GM12878 (cell line): ENCODE results near the gene WBP2NL.

ENCODE experiments used
- BRCA1 ChIP-seq: IDR thresholded peaks from 2 replicates; pipeline ENCODE4 v1.6.1; 2011; ENCODE audit warnings: low read depth, low read length, improper control_type of control experiment
- CEBPB ChIP-seq, 2 experiments: fragments of 150-350 bp in 1 of 2; IDR thresholded peaks; 2 replicates each; pipeline ENCODE4 v1.6.1; 2012 to 2014; ENCODE audit warnings: low read depth in 2 of 2, low read length in 2 of 2, borderline replicate concordance in 1 of 2, inconsistent platforms in 1 of 2
- ESRRA ChIP-seq: IDR thresholded peaks from 2 replicates; pipeline ENCODE4 v1.6.1; 2012; ENCODE audit warnings: mild to moderate bottlenecking, low read length, improper control_type of control experiment
- GABPA ChIP-seq: IDR thresholded peaks from 2 replicates; pipeline ENCODE4 v1.6.1; 2014; ENCODE audit warnings: antibody characterized with exemption, low read depth, mild to moderate bottlenecking, inconsistent platforms
- MTA3 ChIP-seq: IDR thresholded peaks from 2 replicates; pipeline ENCODE4 v1.6.1; 2012; ENCODE audit warnings: low read length, inconsistent platforms, borderline replicate concordance
- NBN ChIP-seq: fragments of 450-650 bp; IDR thresholded peaks from 2 replicates; pipeline ENCODE4 v1.6.1; 2016
- NFXL1 ChIP-seq: fragments of 450-650 bp; IDR thresholded peaks from 2 replicates; pipeline ENCODE4 v1.6.1; 2017; ENCODE audit warnings: antibody characterized with exemption, mild to moderate bottlenecking, borderline replicate concordance
- PML ChIP-seq: IDR thresholded peaks from 2 replicates; pipeline ENCODE4 v1.6.1; 2012; ENCODE audit warnings: low read length, inconsistent platforms
- POLR2A ChIP-seq: IDR thresholded peaks from 2 replicates; pipeline ENCODE4 v1.6.1; 2011; ENCODE audit warnings: low read depth, mild to moderate bottlenecking, low read length
- YY1 ChIP-seq: IDR thresholded peaks from 2 replicates; pipeline ENCODE4 v1.6.1; 2011; ENCODE audit warnings: low read depth, mild to moderate bottlenecking, low read length
- TF ChIP-seq, protein P1 (sequence below), 3 experiments: IDR thresholded peaks in 2 of 3; conservative IDR thresholded peaks in 1 of 3; 2 replicates each; pipeline ENCODE4 v1.5.1; 2011; ENCODE audit warnings: low read depth in 3 of 3, low read length in 3 of 3, mild to moderate bottlenecking in 3 of 3, control low read depth in 2 of 3, moderate library complexity in 2 of 3, inconsistent platforms in 1 of 3, mixed read lengths in 1 of 3; ENCODE audit not compliant: control insufficient read depth in 2 of 3, insufficient read depth in 1 of 3; ENCODE audit errors: extremely low read depth in 1 of 3
- TF ChIP-seq, protein P2 (sequence below): fragments of 450-650 bp; IDR thresholded peaks from 2 replicates; pipeline ENCODE4 v1.6.1; 2018; ENCODE audit warnings: mild to moderate bottlenecking, low read depth, moderate library complexity; ENCODE audit not compliant: partially characterized antibody
- TF ChIP-seq, protein P3 (sequence below): fragments of 450-650 bp; IDR thresholded peaks from 2 replicates; pipeline ENCODE4 v1.6.1; 2017; ENCODE audit warnings: mild to moderate bottlenecking, low read depth, inconsistent platforms; ENCODE audit not compliant: poor library complexity, severe bottlenecking

DNA sequence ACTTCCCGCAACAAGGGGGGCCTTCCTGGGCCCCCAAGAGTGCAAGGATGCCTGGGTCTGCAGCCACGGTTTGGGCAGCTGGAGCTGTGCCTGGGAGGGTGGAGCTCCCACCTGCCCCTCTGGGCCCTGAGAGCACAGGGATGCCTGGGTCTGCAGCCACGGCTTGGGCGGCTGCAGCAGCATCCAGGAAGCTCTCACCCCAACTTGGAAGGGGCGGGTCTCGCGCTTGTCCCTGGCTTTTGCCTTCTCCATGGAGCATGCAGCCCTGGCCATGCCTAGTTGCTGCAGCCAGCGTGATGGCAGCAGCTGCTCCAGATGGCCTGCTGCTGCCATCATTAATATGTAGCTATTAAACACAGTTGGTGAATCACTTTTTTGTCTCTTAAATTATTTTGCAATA is 36.7 kb downstream of the WBP2NL start:
- TF ChIP-seq BRCA1, result no peak
- no peak for TF ChIP-seq POLR2A
- no peak for TF ChIP-seq YY1
- no peak for TF ChIP-seq NFXL1
- TF ChIP-seq, protein P1, sequence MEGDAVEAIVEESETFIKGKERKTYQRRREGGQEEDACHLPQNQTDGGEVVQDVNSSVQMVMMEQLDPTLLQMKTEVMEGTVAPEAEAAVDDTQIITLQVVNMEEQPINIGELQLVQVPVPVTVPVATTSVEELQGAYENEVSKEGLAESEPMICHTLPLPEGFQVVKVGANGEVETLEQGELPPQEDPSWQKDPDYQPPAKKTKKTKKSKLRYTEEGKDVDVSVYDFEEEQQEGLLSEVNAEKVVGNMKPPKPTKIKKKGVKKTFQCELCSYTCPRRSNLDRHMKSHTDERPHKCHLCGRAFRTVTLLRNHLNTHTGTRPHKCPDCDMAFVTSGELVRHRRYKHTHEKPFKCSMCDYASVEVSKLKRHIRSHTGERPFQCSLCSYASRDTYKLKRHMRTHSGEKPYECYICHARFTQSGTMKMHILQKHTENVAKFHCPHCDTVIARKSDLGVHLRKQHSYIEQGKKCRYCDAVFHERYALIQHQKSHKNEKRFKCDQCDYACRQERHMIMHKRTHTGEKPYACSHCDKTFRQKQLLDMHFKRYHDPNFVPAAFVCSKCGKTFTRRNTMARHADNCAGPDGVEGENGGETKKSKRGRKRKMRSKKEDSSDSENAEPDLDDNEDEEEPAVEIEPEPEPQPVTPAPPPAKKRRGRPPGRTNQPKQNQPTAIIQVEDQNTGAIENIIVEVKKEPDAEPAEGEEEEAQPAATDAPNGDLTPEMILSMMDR (IDR thresholded peaks at IDR 0.05 in 2 of 3, conservative IDR thresholded peaks at IDR 0.05 in 1 of 3; ENCODE audit: control insufficient read depth in 2 of 3, extremely low read depth in 1 of 3, insufficient read depth in 1 of 3, low read depth in 3 of 3, low read length in 3 of 3), result no peak
- TF ChIP-seq CEBPB (IDR thresholded peaks at IDR 0.05; ENCODE audit: borderline replicate concordance in 1 of 2, low read depth in 2 of 2, low read length in 2 of 2), result no peak
- no peak for TF ChIP-seq GABPA
- TF ChIP-seq, protein P2, sequence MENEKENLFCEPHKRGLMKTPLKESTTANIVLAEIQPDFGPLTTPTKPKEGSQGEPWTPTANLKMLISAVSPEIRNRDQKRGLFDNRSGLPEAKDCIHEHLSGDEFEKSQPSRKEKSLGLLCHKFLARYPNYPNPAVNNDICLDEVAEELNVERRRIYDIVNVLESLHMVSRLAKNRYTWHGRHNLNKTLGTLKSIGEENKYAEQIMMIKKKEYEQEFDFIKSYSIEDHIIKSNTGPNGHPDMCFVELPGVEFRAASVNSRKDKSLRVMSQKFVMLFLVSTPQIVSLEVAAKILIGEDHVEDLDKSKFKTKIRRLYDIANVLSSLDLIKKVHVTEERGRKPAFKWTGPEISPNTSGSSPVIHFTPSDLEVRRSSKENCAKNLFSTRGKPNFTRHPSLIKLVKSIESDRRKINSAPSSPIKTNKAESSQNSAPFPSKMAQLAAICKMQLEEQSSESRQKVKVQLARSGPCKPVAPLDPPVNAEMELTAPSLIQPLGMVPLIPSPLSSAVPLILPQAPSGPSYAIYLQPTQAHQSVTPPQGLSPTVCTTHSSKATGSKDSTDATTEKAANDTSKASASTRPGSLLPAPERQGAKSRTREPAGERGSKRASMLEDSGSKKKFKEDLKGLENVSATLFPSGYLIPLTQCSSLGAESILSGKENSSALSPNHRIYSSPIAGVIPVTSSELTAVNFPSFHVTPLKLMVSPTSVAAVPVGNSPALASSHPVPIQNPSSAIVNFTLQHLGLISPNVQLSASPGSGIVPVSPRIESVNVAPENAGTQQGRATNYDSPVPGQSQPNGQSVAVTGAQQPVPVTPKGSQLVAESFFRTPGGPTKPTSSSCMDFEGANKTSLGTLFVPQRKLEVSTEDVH, result no peak
- TF ChIP-seq, protein P3, sequence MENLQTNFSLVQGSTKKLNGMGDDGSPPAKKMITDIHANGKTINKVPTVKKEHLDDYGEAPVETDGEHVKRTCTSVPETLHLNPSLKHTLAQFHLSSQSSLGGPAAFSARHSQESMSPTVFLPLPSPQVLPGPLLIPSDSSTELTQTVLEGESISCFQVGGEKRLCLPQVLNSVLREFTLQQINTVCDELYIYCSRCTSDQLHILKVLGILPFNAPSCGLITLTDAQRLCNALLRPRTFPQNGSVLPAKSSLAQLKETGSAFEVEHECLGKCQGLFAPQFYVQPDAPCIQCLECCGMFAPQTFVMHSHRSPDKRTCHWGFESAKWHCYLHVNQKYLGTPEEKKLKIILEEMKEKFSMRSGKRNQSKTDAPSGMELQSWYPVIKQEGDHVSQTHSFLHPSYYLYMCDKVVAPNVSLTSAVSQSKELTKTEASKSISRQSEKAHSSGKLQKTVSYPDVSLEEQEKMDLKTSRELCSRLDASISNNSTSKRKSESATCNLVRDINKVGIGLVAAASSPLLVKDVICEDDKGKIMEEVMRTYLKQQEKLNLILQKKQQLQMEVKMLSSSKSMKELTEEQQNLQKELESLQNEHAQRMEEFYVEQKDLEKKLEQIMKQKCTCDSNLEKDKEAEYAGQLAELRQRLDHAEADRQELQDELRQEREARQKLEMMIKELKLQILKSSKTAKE, result no peak
- no peak for TF ChIP-seq NBN
- no peak for TF ChIP-seq ESRRA
- no peak for TF ChIP-seq MTA3
- TF ChIP-seq PML, result no peak
